ENCODE data around the gene ADAM10.
"Not testable (repeated sequence)": the region's sequence is repeated elsewhere in the genome, so short reads cannot be mapped to it uniquely, and the experiment has no call there.

ADAM10 gene

DNA sequence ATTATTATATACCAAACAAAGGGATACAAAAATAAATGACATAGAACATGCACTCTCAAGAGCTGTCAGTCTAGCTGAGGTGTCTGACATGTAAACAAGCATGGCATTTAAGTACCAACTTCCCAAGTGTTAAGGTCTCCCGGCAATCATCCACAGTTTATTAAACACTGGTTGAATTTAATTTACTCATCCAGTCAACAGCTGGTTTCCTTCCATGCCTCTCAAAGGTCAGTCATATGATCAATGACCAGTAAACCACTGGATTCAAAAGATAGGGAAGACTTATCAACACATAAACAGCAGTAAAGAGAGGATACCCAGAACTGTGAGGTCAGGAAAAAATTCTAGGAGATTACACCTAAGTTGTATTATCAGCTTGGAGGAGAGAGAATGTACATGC, 80.4 kb downstream of the ADAM10 start:
- DNase-seq, result no peak

DNA sequence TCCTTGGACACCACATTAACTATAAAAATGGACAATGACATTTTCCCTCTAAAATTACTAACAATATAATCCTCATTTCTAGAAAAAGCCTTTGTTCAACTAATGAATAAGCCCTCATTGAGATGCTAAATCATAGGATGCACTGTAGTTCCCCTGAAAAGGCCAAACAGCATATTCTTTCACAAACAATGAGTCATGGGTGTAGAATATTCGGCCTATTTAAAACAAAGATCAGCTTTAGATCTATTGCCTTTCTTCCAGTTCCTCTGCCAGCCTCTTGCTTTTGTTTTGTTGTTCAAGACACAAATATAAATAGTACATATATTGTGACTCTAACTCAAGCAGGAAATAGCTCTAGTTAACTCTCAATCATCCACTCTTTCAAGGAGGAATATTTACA, 82.5 kb downstream of the ADAM10 start:
- DNase-seq, result peak; percentile 6

DNA sequence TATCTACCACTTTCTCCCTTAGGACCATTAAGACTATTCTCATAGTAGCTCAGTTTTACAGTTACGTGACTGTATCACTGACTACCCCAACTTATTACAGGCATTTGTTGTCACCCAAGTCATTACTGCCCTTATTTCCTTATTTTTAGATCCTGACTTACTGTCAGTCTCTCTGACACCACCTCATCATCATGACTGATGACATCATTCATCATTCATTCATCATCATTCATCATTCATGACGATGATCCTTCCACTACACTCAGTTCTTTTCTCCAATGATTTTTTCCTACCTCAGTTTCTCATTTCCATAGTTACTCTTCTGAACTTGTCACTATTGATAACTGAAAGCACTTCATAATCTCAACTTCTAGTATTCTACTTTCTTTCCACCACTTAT, 83.8 kb downstream of the ADAM10 start:
- DNase-seq, result no peak

DNA sequence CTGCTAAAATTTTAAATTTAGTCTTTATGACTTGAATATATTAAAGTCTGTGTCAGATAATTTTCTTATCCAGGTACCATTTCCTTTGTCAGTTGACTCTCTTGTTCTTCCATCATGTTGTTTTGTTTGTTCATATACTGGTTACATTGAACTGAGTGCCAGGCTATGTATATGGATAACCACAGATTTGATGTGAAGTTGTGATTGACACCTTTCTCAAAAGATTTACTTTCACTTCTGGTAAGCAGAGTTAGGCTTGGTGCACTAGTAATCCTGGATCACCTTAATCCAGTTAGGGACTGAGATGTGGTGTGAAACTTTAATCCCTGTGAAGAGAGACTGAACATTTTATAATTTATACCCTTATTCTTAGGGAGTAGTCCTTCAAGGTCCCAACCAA, 99.4 kb downstream of the ADAM10 start:
- no peak for DNase-seq

DNA sequence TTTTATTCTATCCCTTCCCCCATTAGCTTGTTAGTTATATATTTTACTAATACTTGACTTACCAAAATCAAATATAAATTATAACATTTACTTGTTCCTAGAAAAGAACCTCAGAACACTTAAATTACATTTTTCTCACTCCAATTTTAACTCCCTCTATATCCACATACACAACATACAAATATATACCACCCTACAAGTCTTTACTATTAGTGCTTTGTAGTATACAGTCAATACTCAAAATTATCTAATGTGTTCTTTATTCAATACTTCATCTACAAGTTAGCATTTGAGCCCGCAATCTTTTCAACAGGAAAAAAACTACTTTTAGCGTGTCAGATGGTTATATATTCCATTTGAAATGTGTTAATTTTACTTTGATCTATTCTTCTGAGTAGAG, 100.3 kb downstream of the ADAM10 start:
- no peak for DNase-seq

DNA sequence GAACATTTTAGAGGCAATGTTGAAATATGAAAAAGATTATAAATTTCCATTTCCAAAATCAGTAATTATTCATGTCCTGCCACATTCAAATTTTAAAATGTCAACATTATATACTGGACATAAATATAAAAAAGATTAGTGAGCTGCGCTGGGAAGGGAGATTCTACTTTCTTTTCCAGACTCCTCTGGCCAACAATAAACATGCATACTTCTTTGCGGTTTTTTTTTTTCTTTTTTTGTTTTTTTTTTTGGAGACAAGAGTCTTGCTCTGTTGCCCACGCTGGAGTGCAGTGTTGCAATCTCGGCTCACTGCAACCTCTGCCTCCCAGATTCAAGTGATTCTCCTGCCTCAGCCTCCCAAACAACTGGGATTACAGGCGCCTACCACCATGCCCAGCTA, 105.5 kb downstream of the ADAM10 start:
- DNase-seq, result no peak

DNA sequence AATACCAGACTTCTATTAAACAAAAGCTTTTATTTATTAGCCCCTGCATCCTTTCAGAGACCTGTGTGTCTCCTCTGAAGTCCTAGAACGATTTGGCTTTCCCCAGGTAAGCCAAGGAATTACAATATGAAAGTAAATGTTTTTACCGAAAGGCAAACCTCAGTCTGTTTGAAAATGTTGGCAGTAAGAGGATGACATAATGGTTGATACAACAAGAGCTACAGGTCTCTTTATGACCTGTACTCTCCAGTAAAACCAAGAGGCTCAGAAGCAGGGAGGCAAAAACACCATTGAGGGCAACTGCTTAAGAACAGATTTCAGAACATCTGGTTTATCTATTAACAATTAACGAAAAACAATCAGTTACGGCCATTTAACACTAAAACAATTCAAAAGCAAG, 107.8 kb downstream of the ADAM10 start:
- no peak for DNase-seq

DNA sequence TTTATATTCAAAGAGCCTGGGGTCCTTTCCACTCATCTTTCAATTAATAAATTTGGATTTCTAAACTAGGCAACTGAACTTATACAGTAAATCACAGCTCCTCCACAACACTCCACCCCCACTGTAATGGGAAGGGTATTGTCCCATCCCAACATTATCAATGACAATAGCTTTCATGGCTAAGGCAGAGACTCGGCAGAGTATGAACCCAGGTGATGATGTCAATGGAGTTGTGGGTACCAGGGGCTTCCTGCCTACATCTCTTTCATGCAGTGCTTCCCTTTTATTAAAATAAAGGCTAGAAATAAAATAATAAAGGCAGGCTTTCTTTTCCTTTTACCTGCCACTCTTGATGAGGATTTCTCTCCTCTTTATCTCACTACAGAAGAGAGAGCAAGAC, 109.5 kb downstream of the ADAM10 start:
- DNase-seq, result no peak

DNA sequence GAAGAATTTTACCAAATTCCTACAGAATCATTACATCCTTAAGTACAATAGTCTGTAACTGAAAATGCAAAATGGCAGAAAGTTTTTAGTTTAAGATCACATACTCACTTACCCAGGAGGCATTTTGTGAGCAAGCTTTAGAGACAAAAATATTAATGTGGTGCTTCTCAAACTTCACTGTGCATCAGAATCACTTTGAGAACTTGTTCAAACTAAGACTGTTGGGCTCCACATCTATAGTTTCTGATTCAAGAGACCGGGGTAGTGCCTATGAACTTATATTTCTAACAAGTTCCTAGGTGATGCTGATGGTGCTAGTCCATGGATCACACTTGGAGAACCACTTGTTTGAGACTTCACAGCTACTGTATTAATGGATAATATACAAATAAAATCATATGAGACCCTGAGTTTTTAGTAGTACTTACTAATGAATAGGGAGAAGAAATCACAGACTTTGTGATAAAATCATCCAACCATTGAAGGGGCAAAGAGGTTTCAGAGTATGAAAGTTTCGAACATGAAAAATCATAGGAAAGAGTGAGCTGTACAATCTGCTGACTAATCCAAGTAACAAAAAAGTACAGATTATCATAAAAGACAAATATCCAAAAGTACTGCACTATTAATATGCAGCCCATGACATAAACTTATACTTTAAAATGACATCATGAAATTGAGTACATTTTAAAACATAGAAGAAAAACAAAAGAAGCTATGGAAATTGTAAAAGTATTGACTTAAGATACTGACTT, 110.3 kb downstream of the ADAM10 start:
- DNase-seq, result no peak

DNA sequence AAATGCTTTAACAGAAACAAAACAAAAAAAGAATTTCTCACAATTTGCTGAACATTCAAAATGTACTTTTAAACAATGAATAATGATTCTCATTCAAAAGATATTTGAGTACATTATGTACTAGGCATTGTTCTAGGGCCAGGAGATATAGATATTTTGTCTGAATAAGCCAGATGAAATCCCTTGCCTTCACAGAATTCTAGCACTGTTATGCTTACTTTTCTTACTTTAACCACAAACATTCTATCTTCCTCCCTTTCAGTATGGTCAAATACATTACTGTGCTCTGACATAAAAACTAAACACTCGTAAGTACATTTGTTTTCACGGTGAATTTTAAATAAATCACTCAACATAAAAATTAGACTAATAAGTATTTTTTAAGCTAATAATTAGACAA, 116.7 kb downstream of the ADAM10 start:
- DNase-seq, result no peak

DNA sequence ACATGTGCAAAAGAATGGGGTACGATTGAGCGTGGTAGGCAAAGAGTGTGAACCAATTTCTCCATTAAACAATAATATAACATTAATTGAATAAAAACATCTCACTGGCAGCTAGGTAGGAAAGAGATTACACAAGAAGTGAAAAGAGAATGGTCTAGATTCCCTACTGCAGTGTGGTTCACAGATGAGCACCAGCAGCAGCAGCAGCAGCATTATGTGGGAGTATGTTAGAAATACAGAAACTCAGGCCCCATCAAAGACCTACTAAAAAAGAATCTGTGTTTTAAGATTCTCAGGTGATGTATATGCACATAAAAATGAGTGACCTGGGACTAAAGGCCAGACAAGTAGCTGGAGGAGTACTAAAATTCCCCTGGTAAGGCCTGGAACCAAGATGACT, 118.2 kb downstream of the ADAM10 start:
- no peak for DNase-seq

DNA sequence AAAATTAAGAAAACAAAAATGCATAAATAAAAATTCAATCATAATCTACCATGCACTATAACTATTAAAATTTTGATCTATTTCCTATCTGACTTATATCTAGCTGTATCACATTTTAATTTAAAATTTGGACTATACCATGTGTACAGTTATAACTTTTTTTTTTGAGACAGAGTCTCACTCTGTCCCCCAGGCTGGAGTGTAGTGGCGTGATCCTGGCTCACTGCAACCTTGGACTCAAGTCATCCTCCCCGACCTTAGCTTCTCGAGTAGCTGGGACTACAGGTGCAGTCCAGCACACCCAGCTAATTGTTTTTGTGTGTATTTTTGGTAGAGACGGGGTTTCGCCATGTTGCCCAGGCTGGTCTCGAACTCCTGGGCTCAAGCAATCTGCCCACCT, 119.9 kb downstream of the ADAM10 start:
- DNase-seq, result no peak

DNA sequence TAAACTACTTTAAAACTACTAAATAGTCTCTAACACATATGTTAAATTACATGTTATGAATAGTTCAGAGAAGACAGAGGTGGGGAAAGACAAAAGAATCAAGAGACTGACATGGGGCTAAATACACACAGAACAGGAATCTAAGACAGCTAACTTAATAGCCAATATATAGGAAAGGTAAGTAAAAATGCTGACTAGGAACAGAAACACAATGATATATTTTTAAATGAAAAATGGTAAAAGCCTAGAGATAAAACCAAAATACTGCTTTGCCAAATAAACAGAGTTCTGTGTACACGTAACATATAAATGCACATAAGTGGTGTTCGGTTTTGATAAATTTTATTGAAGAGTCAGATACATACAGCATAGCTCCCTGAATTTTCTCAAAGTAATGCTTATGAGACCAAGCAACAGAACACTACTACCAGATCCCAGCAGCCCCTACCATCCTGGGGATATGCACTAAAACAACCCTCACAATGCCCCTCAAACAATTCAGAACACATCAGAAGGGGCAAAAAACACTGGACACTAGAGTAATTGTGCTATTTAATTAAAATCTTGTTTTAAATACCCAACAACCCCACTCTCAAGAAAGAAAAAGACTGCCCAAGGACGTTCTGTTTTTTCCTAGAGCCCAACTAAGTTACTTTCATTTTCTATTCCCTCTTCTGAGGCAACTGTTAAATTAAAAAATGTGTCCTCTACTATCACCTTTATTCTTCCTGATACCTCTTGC, 121.1 kb downstream of the ADAM10 start:
- no peak for DNase-seq

DNA sequence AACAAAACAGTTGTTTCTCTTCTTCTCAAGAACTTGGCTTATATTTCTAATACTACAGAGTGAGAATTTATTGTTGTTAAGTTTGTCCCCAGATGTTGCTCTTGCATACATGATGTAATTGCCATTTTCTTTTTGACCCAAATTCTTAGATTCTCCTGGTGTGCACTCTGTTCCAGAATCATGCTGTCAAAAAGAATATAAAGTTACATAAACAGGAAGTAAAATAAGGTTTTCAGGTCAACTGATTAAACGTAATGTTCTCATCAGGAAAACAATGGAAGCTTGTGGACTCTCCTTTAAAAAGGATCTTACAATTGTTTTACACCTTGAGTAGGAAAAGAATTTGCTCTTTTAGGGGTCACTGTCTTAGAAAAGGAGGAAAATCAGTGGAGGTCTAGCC, 121.8 kb downstream of the ADAM10 start:
- DNase-seq, result no peak

DNA sequence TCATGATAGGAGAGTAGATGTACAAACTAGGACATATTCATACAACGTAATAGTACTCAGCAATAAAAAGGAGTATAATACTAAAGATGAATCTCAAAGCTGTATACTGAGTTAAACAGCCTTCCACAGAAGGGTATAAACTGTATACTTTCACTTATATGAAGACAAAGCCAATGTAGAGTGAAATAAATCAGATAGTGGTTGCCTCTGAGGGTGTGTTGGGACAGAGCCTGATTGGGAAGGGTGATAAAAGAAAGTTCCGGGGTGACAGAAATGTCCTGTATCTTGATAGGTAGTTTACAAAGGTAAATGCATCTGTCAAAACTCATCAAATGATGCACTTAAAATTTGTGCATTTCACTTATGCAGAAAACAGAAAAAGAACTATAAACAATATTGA, 122.5 kb downstream of the ADAM10 start:
- DNase-seq, result no peak

DNA sequence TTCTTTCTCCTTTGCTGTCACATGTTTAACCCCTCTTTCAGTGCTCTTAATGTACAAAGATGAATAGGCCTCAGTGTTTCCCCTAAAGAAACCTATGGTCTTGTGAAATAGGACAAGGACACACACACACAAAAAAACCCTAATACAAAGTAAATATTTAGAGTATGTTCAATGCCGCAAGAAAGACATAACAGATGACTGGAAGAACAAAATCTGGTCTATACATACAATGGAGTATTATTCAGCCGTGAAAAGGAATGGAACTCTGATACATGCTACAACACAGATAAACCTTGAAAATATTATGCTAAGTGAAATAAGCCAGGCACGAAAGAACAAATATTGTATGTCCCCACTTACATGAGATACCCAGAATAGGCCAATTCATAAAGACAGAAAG, 123.1 kb downstream of the ADAM10 start:
- DNase-seq, result no peak

DNA sequence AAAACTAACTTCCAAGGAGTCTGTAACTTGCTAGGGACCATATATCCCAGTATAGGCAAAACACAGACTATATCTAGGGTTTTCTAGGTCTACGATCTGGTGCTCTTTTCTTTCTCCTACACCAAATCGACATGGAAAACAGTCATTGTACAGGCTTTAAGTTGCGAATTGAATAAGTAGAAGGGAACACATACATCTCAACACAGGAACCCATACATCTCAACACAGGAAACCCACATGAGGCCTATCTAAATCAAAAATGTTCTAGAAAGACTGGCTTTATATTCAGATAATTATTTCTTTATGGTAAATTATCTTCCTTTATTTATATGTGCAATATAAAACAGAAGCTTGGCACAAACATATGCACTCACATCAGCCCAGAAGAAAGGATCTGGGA, 126.6 kb downstream of the ADAM10 start:
- no peak for DNase-seq

DNA sequence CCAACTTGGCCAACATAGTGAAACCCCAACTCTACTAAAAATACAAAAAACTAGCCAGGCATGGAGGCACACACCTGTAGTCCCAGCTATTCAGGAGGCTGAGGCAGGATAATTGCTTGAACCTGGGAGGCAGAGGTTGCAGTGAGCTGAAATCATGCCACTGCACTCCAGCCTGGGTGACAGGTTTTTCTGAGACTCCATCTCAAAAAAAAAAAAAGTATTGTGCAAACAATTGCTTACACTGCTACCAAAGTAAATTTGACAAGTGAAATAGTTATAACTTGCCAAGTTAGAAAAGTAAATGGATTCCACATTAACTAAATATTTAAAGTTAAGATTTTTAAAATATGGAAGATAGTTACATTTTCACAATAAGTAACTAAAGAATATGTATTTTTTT, 129.2 kb downstream of the ADAM10 start:
- DNase-seq, result not testable (repeated sequence)

DNA sequence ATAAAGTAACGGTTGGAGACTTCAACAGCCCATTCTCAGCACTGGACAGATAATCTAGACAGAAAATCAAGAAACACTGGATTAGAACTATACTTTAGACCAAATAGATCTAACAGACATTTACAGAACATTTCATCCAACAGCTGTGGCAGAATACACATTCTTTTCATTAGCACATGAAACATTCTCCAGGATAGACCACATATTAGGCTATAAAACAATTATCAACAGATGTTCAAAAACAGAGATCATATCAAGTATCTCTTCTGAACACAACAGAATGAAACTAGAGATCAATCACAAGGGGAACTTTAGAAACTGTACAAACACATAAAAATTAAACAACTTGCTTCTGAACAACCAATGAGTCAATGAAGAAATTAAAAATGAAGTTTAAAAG, 133.3 kb downstream of the ADAM10 start:
- no peak for DNase-seq

DNA sequence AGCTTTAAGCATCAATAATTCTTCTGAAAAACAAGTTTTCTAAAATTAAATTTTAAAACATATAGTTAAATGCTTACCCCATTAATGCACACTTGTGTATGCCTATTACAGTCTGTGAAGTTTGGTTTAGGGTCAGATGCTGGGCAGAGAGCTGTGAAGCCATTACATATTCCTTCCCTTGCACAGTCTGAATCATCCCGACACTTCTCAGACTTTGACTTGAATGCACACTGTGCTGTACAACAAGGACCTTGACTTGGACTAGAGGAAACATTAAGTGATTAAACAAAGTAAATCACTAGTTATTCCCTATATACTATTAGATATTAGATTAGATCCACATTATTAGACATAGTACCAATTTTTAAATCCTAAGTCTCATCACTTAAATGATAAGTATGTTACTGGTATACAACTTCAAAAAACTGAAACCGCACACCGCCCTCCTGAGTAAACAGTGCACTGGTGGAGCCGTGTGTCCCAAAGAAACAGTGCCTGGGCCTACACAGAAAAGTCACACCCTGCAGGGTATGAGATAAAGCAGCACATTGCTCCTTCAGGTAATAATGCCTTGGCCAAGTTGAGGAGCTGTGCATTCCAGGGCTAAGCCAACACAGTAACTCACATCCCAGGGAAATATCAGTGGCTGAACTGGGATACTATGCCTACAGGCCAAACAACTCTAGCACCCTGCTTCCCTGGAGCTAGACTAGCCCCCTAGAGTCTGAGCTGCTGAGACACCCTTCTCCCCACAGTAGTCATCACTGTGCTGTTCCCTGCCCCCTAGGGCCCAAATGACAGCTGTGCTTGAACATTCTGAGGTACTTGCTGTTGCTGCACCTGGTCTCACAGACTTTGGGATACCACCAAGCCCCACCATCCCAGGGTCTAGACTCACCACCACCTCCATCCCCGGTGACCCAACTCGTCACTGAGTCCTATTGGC, 137.5 kb downstream of the ADAM10 start:
- no peak for DNase-seq

DNA sequence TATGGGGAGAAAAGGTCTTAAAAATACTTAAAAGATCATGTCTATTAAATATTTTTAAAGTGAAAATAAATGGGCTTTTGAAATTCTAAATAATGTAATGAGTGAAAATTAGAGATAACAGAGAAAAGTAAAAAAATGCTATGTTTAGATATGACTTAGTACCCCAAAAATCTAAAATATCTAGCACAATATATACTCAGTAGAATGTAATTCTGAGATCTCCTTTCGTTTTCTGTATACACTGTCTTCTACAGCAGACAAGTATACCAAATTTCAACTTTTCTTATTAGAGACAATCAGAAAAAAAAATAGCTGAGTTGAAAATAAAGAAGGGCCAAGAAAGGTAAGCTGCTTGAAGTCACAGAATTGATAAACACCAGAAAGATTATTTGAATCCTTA, 140.8 kb downstream of the ADAM10 start:
- DNase-seq, result no peak

DNA sequence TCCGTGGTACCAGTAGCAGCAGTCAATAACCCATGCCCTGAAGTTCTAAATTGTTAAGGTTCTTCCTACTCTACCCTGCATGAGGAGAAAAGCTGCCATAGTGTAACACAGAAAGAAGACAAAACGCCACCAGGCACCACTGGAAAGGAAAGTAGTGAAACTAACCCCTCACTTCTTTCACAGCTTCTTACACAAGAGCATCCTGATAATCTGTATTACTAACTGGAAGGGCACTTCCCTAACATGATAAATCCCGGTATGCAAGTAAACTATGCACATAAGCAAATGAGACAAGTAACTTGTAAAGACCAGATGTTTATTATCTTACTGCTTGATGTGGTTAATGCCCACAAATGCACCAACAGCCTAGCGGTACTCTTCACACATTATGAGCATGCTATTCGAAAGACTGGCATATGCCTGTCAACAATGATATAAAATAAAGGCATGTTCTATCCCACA, 141.3 kb downstream of the ADAM10 start:
- DNase-seq, result no peak

DNA sequence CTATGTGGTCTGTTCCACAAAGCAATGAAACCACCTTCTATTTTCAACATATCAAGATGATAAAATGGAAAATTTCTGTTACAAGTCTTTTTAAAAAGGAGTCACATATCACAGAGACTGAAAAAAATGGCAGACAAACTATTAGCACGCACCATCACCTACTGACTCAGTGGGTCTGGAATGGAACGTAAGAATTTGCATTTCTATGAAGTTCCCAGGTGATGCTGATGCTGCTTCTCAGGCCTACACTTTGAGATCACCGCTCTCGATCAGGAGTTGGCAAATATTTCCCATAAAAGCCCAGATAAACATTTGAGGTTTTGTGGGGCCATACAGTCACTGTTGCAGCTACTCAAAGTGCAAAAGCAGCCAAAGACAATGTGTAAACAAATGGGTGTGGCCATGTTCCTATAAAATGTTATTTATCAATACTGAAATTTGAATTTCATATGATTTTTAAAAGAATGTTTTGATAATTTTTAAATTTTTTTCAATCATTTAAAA, 142.9 kb downstream of the ADAM10 start:
- DNase-seq, result no peak
